ENCODE measurements around the gene HCRTR2.

Gene HCRTR2

GRCh38 chr6:55176958-55177357, 2.6 kb downstream of the HCRTR2 start:
- H3K4me3 ChIP-seq (ENCODE audit: low read depth, low read length) = no peak overlapping the region
- H3K36me3 ChIP-seq = no peaks in the 10 kb centered on the region
- no peaks in the 10 kb centered on the region for H3K4me1 ChIP-seq
- DNase-seq = no peak
- TF ChIP-seq CTCF (IDR thresholded peaks at IDR 0.05; ENCODE audit: low read depth, low read length) = no peak
- peaks cover 12% of the 10 kb centered on the region for H3K27me3 ChIP-seq
- no peaks in the 10 kb centered on the region for H3K9me3 ChIP-seq

GRCh38 chr6:55180258-55180657, 5.9 kb downstream of the HCRTR2 start:
- Histone ChIP-seq H3K4me1 (no peaks in the 10 kb centered on the region), H3K36me3 (no peaks in the 10 kb centered on the region), H3K4me3 (ENCODE audit: low read depth, low read length) (no peak overlapping the region), H3K9me3 (no peaks in the 10 kb centered on the region), H3K27me3 (peaks cover 2% of the 10 kb centered on the region; the same call in 1 of the 2 replicates)
- no peak for TF ChIP-seq CTCF (IDR thresholded peaks at IDR 0.05; ENCODE audit: low read depth, low read length)
- no peak for DNase-seq

GRCh38 chr6:55182016-55182650, 7.8 kb downstream of the HCRTR2 start:
- DNase-seq = no peak
- no peak overlapping the region for H3K4me3 ChIP-seq (ENCODE audit: low read depth, low read length)
- H3K27me3 ChIP-seq = no peaks in the 10 kb centered on the region; the same call in 1 of the 2 replicates
- H3K9me3 ChIP-seq = no peaks in the 10 kb centered on the region
- no peak for TF ChIP-seq CTCF (IDR thresholded peaks at IDR 0.05; ENCODE audit: low read depth, low read length)
- no peaks in the 10 kb centered on the region for H3K36me3 ChIP-seq
- no peaks in the 10 kb centered on the region for H3K4me1 ChIP-seq

GRCh38 chr6:55184782-55185530, 10.6 kb downstream of the HCRTR2 start:
- H3K4me1 ChIP-seq = no peaks in the 10 kb centered on the region
- H3K27me3 ChIP-seq = no peaks in the 10 kb centered on the region; the same call in 1 of the 2 replicates
- no peak overlapping the region for H3K4me3 ChIP-seq (ENCODE audit: low read depth, low read length)
- no peak for DNase-seq
- TF ChIP-seq CTCF (IDR thresholded peaks at IDR 0.05; ENCODE audit: low read depth, low read length) = no peak
- no peaks in the 10 kb centered on the region for H3K36me3 ChIP-seq
- H3K9me3 ChIP-seq = no peaks in the 10 kb centered on the region

- TF ChIP-seq CTCF (IDR thresholded peaks at IDR 0.05; ENCODE audit: low read depth, low read length) = no peak
- DNase-seq = no peak
- no peaks in the 10 kb centered on the region for H3K27me3 ChIP-seq
Measured at GRCh38 chr6:55198715-55199114, 24.4 kb downstream of the HCRTR2 start.

GRCh38 chr6:55199239-55199638, 24.9 kb downstream of the HCRTR2 start:
- DNase-seq = no peak
- TF ChIP-seq CTCF (IDR thresholded peaks at IDR 0.05; ENCODE audit: low read depth, low read length) = no peak
- H3K9me3 ChIP-seq = no peaks in the 10 kb centered on the region
- H3K4me1 ChIP-seq = no peaks in the 10 kb centered on the region
- H3K36me3 ChIP-seq = no peaks in the 10 kb centered on the region
- no peak overlapping the region for H3K4me3 ChIP-seq (ENCODE audit: low read depth, low read length)
- no peaks in the 10 kb centered on the region for H3K27me3 ChIP-seq

More at GRCh38 chr6:55198715-55199114, 24.4 kb downstream of the HCRTR2 start:
- H3K9me3 ChIP-seq = no peaks in the 10 kb centered on the region
- no peaks in the 10 kb centered on the region for H3K4me1 ChIP-seq
- no peak overlapping the region for H3K4me3 ChIP-seq (ENCODE audit: low read depth, low read length)
- H3K36me3 ChIP-seq = no peaks in the 10 kb centered on the region

Data from BE2C (cell line).